Gastroesophageal sphincter (tissue), 3 donors: Measurements from ENCODE around the gene TM9SF4.

Source experiments
- CTCF ChIP-seq, 4 experiments: fragments of 200-600 bp in 2 of 4; fragments of 450-650 bp in 2 of 4; sonication (generic) in 1 of 4; IDR thresholded peaks; one replicate each; pipeline ENCODE4 v1.5.1; 2017 to 2019; ENCODE audit warnings: antibody characterized with exemption in 4 of 4, mild to moderate bottlenecking in 2 of 4, moderate library complexity in 2 of 4
- EP300 ChIP-seq: sonication (generic); formaldehyde crosslinking; IDR thresholded peaks from one replicate; pipeline ENCODE4 v1.6.1; 2017; ENCODE audit warnings: antibody characterized with exemption, mild to moderate bottlenecking
- POLR2AphosphoS5 ChIP-seq: sonication (generic); formaldehyde crosslinking; IDR thresholded peaks from one replicate; pipeline ENCODE4 v1.6.1; 2017; ENCODE audit warnings: antibody characterized with exemption

DNA sequence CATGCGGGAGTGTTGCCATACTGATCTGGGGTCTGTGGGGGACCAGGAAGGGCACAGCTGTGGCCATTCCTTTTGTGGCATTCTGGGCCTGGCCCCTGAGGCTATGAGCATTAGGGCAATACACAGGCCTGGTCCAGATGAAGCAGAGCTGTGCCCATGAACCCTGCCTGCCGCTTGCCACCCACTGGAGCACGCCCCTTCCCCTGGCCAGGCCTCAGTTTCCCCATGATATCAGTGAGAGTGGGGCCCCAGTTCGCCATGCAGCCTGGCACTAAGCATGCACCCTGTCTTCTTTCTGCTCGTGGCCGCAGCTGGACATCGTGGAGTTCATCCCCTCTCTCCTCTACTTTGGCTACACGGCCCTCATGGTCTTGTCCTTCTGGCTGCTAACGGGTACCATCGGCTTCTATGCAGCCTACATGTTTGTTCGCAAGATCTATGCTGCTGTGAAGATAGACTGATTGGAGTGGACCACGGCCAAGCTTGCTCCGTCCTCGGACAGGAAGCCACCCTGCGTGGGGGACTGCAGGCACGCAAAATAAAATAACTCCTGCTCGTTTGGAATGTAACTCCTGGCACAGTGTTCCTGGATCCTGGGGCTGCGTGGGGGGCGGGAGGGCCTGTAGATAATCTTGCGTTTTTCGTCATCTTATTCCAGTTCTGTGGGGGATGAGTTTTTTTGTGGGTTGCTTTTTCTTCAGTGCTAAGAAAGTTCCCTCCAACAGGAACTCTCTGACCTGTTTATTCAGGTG, 55.6 kb downstream of the TM9SF4 start:
- no peak for TF ChIP-seq CTCF (IDR thresholded peaks at IDR 0.05)
- no peak for TF ChIP-seq POLR2AphosphoS5
- TF ChIP-seq EP300, result no peak
